ENCODE data around the gene APOL6.

GRCh38 chr22:35616043-35616442, 32.2 kb upstream of the APOL6 start:
- TF ChIP-seq CTCF (IDR thresholded peaks at IDR 0.05) (no peak), JUNB (IDR thresholded peaks at IDR 0.05) (no peak), CHD4 (IDR thresholded peaks at IDR 0.05; ENCODE audit: borderline replicate concordance) (no peak), EP300 (IDR thresholded peaks at IDR 0.05) (no peak), MAZ (IDR thresholded peaks at IDR 0.05; ENCODE audit: borderline replicate concordance, low read depth, low read length) (no peak), KDM1A (IDR thresholded peaks at IDR 0.05; ENCODE audit: low read depth) (no peak), REST (IDR thresholded peaks at IDR 0.05) (no peak), USF2 (IDR thresholded peaks at IDR 0.05) (no peak), PBX3 (IDR thresholded peaks at IDR 0.05) (no peak)
